HepG2 (cell line): ENCODE results near the gene KANSL1L. TPM values are rescaled to one million over a fixed set of nuclear protein-coding genes. Genes with fewer than 3 reads are reported as not detected.

Experiments
- ATAC-seq: fragments of 200-7000 bp; cut with Tn5 transposase; 3 replicates; pipeline ENCODE4 v1.9.1; 2020; ENCODE audit warnings: mild to moderate bottlenecking, moderate library complexity
- BruUV-seq: library from RNA; stranded (reverse); fragments of 400-500 nt; replicated peaks from 2 replicates; lab custom pipeline; 2021; lab: Mats Ljungman, UMichigan
- CTCF ChIA-PET: fragments of 300-600 bp; formaldehyde crosslinking; extraction: SDS; loops from one replicate; lab custom pipeline; 2021; ENCODE audit warnings: low total read pairs, inconsistent platforms, low intra/inter-chr PET ratio; lab: Yijun Ruan, JAX
- POLR2A ChIA-PET: fragments of 350-600 bp; sonication (Branson Sonifier 250); formaldehyde crosslinking; loops from one replicate; lab custom pipeline; 2020; ENCODE audit warnings: antibody characterized with exemption, inconsistent platforms; lab: Yijun Ruan, JAX
- DNase-seq: peaks from one replicate; pipeline ENCODE4 v3.0.0-alpha.2; 2015; ENCODE audit warnings: low spot score
- FAIRE-seq: peaks from 3 replicates; lab custom pipeline; 2011; peaks lifted over from hg19 to GRCh38; lab: Jason Lieb, UNC
- H2AFZ ChIP-seq: one replicate; pipeline ENCODE4 v1.6.1; 2011; ENCODE audit warnings: low read length, inconsistent platforms
- H3K27ac ChIP-seq: fragments of 300-600 bp; 3 replicates; pipeline ENCODE4 v1.8.0; 2011; ENCODE audit warnings: mixed run types, mild to moderate bottlenecking, mixed read lengths, low read length, inconsistent platforms; ENCODE audit not compliant: insufficient read depth; ENCODE audit errors: extremely low read length
- H3K27me3 ChIP-seq, 2 experiments: fragments of 200-600 bp in 1 of 2; 2 replicates in 1 of 2; 3 replicates in 1 of 2; pipeline versions ENCODE4 v1.6.0 to v1.8.0; 2011; ENCODE audit warnings: low read length in 2 of 2, mild to moderate bottlenecking in 2 of 2, moderate library complexity in 2 of 2, inconsistent platforms in 1 of 2; ENCODE audit not compliant: insufficient read depth in 2 of 2, control insufficient read depth in 1 of 2
- H3K36me3 ChIP-seq, 2 experiments: fragments of 200-600 bp in 1 of 2; replicated peaks in 1 of 2; 2 replicates in 1 of 2; 3 replicates in 1 of 2; pipeline versions ENCODE4 v1.5.1 to v1.8.0; 2011; ENCODE audit warnings: low read length in 2 of 2, inconsistent platforms in 1 of 2; ENCODE audit not compliant: insufficient read depth in 2 of 2, control insufficient read depth in 1 of 2
- H3K4me1 ChIP-seq: 2 replicates; pipeline ENCODE4 v1.5.1; 2012; ENCODE audit warnings: low read length, inconsistent platforms; ENCODE audit not compliant: insufficient read depth
- H3K4me2 ChIP-seq: 2 replicates; pipeline ENCODE4 v1.6.0; 2011; ENCODE audit warnings: low read depth, low read length, inconsistent platforms
- H3K4me3 ChIP-seq, 3 experiments: fragments of 200-600 bp in 1 of 3; sonication (generic), shearing (Covaris generic) in 1 of 3; replicated peaks in 1 of 3; 2 replicates each; pipeline ENCODE4 v1.5.1; 2011 to 2016; ENCODE audit warnings: low read length in 3 of 3, inconsistent platforms in 2 of 3, low read depth in 2 of 3, mild to moderate bottlenecking in 2 of 3, control low read depth in 1 of 3, mixed read lengths in 1 of 3; ENCODE audit not compliant: insufficient read depth in 1 of 3
- H3K79me2 ChIP-seq: one replicate; pipeline ENCODE4 v1.6.1; 2011; ENCODE audit warnings: low read length, inconsistent platforms; ENCODE audit not compliant: insufficient read depth
- H3K9ac ChIP-seq: 2 replicates; pipeline ENCODE4 v1.6.0; 2011; ENCODE audit warnings: mild to moderate bottlenecking, low read depth, low read length, inconsistent platforms; ENCODE audit not compliant: insufficient read depth
- H3K9me3 ChIP-seq: 2 replicates; pipeline ENCODE4 v1.5.1; 2012; ENCODE audit warnings: mild to moderate bottlenecking, low read length
- H4K20me1 ChIP-seq: 2 replicates; pipeline ENCODE4 v1.6.0; 2011; ENCODE audit warnings: inconsistent platforms, mild to moderate bottlenecking, low read length, moderate library complexity; ENCODE audit not compliant: insufficient read depth
- ATRX ChIP-seq: sonication (generic); formaldehyde crosslinking; IDR thresholded peaks from 2 replicates; pipeline ENCODE4 v1.4.0; 2020; ENCODE audit warnings: missing genetic modification reagents, borderline replicate concordance
- BCL6 ChIP-seq: IDR thresholded peaks from 2 replicates; pipeline ENCODE4 v1.6.1; 2016; ENCODE audit warnings: missing genetic modification reagents, missing compliant biosample characterization
- CEBPB ChIP-seq: IDR thresholded peaks from 2 replicates; pipeline ENCODE4 v1.6.1; 2011; ENCODE audit warnings: low read depth, low read length, improper control_type of control experiment, borderline replicate concordance
- CREM ChIP-seq, 2 experiments: sonication (generic) in 1 of 2; formaldehyde crosslinking in 1 of 2; IDR thresholded peaks; 2 replicates each; pipeline versions ENCODE4 v1.4.0 to v1.6.1; 2016 to 2020; ENCODE audit warnings: antibody characterized with exemption in 1 of 2, mild to moderate bottlenecking in 1 of 2, missing genetic modification reagents in 1 of 2
- GATAD2A ChIP-seq: IDR thresholded peaks from 2 replicates; pipeline ENCODE4 v1.6.1; 2016
- HHEX ChIP-seq: IDR thresholded peaks from 2 replicates; pipeline ENCODE4 v1.6.1; 2016; ENCODE audit warnings: control low read depth
- POLR2AphosphoS5 ChIP-seq: IDR thresholded peaks from 2 replicates; pipeline ENCODE4 v1.6.1; 2012; ENCODE audit warnings: low read depth, low read length
- SOX13 ChIP-seq, 3 experiments: fragments of 450-650 bp in 1 of 3; sonication (generic) in 1 of 3; formaldehyde crosslinking in 1 of 3; IDR thresholded peaks in 2 of 3; conservative IDR thresholded peaks in 1 of 3; 2 replicates each; pipeline versions ENCODE4 v1.5.0 to v1.6.1; 2016 to 2020; ENCODE audit warnings: antibody characterized with exemption in 1 of 3, mild to moderate bottlenecking in 1 of 3, missing compliant biosample characterization in 1 of 3, missing genetic modification reagents in 1 of 3, moderate library complexity in 1 of 3
- SOX5 ChIP-seq: IDR thresholded peaks from 2 replicates; pipeline ENCODE4 v1.6.1; 2016; ENCODE audit warnings: borderline replicate concordance
- SOX6 ChIP-seq, 2 experiments: fragments of 450-650 bp in 1 of 2; sonication (generic) in 1 of 2; formaldehyde crosslinking in 1 of 2; IDR thresholded peaks; 2 replicates each; pipeline versions ENCODE4 v1.4.0 to v1.6.1; 2017 to 2020; ENCODE audit warnings: antibody characterized with exemption in 1 of 2, mild to moderate bottlenecking in 1 of 2, missing genetic modification reagents in 1 of 2
- ZFP1 ChIP-seq: IDR thresholded peaks from 2 replicates; pipeline ENCODE4 v1.6.1; 2016
- ZNF136 ChIP-seq: sonication (generic); formaldehyde crosslinking; IDR thresholded peaks from 2 replicates; pipeline ENCODE4 v1.8.1; 2022; ENCODE audit warnings: low read depth, mild to moderate bottlenecking, moderate library complexity, missing genetic modification reagents
- ZNF629 ChIP-seq: sonication (generic); formaldehyde crosslinking; conservative IDR thresholded peaks from 2 replicates; pipeline ENCODE4 v1.5.0; 2020; ENCODE audit warnings: missing genetic modification reagents
- ZNF644 ChIP-seq: IDR thresholded peaks from 2 replicates; pipeline ENCODE4 v1.6.1; 2016; ENCODE audit warnings: low read depth
- WGBS: methylation state at CpG from one replicate; pipeline ENCODE4 v1.1.6; 2017; ENCODE audit warnings: low lambda C conversion rate; 5-methylcytosine and 5-hydroxymethylcytosine counted together
- in situ Hi-C: cut with HindIII; loops from 2 replicates; pipeline ENCODE4 v1.10.0; 2017; ENCODE audit warnings: low pct_unique_long_range_greater_than_20kb; ENCODE audit not compliant: extremely low pct_ligation_motif_present
- intact Hi-C: fragments of 100-400 bp; cut with micrococcal nuclease; formaldehyde crosslinking; loops from one replicate; pipeline ENCODE4 v1.10.0; 2022; ENCODE audit not compliant: unreplicated experiment
- polyA plus RNA-seq, 8 experiments: library from polyadenylated mRNA; depleted of rRNA in 3 of 8; stranded (reverse) in 7 of 8; unstranded in 1 of 8; fragments of >200 nt; fragmentation: Illumina TruSeq in 4 of 8; extraction: Trizol in 4 of 8; gene quantifications; 2 replicates each; pipeline versions ENCODE4 v1.2.1 to v1.2.3, GENCODE V29; 2011 to 2016; ENCODE audit warnings: low read depth in 4 of 8, missing spikeins in 1 of 8, mixed read lengths in 1 of 8; ENCODE audit not compliant: insufficient read depth in 1 of 8
- total RNA-seq, 5 experiments: library from RNA; depleted of rRNA; stranded (reverse); fragments of >200 nt; fragmentation: Illumina TruSeq; extraction: Trizol; gene quantifications; 2 replicates each; pipeline ENCODE4 v1.2.3, GENCODE V29; 2016; ENCODE audit warnings: low read depth in 1 of 5
- TF ChIP-seq, protein P1 (sequence below): IDR thresholded peaks from 2 replicates; pipeline ENCODE4 v1.6.1; 2016; ENCODE audit warnings: low read depth
- TF ChIP-seq, protein P2 (sequence below): sonication (generic); formaldehyde crosslinking; IDR thresholded peaks from 2 replicates; pipeline ENCODE4 v1.4.0; 2020; ENCODE audit warnings: mild to moderate bottlenecking, missing genetic modification reagents

KANSL1L gene
- total and polyA plus RNA-seq, 2 of the 13 experiments (the other 11 are each of a cell fraction or from before 2014, with no cell fraction given), result 5.4 to 10.3 TPM

DNA sequence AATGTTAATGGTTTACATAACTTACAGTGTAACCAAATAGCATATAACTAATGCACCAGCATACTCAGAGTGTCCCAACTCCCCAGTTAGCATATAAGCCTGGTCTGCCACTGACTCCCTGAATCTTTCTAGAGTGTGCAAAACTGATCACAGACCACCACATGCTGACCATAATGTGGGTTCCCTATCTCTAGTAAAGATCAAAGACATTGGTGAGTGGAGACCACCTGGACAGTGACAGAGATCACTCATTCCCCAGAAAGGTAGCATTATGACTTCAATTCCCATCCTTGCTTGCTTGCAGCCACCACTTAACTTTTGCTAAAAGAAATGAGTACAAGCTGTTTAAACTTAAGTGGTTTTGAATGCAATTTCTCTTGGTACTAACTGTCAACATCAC, 39.0 kb downstream of the KANSL1L start:
- Histone ChIP-seq H3K27ac (no peak overlapping the region), H3K4me2 (no peak overlapping the region), H3K4me3 (no peak overlapping the region), H3K9ac (no peak overlapping the region)
- in situ Hi-C loops, result no loop called here
- TF ChIP-seq ATRX, result no peak
- TF ChIP-seq ZNF629 (CRISPR knock-in tag), result no peak
- TF ChIP-seq, all 625 proteins: peak for 0
- peak; percentile 70 for ATAC-seq
- POLR2A ChIA-PET, result no interaction called here
- CTCF ChIA-PET, result no interaction called here
- DNase-seq, result no peak
- peaks cover 13% of the 10 kb centered on the region for H3K4me1 ChIP-seq
- H3K9me3 ChIP-seq, result no peaks in the 10 kb centered on the region
- no peaks in the 10 kb centered on the region for H3K36me3 ChIP-seq
- no peaks in the 10 kb centered on the region for H4K20me1 ChIP-seq
- BruUV-seq, result no TSS peak
- FAIRE-seq, result no peak
- intact Hi-C loops, result no loop called here
- no peaks in the 10 kb centered on the region for H3K79me2 ChIP-seq
- H2AFZ ChIP-seq, result no peak overlapping the region
- H3K27me3 ChIP-seq, result no peaks in the 10 kb centered on the region

DNA sequence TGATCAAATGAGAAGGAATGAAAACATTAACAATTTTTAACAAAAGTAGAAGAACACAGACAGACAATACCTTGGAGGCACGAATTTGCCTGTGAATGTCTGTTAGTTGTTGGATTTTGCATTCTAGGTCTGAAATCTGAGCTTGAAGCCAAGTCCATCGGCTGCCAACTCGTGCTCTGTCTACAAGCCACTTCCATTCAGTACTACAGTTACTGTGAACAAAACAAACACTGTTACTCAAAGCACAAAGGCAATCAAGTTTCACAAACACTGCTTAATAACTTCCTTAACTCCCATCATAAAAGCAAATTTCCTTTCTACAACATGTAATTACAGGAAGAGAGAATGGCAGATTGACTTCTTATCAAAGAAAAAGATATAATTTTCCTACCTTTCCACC, 42.2 kb downstream of the KANSL1L start:
- Histone ChIP-seq H3K9ac (no peak overlapping the region), H3K4me1 (peaks cover 13% of the 10 kb centered on the region), H3K4me2 (no peak overlapping the region), H3K27ac (no peak overlapping the region), H4K20me1 (no peaks in the 10 kb centered on the region), H2AFZ (no peak overlapping the region), H3K79me2 (no peaks in the 10 kb centered on the region), H3K9me3 (peaks cover 13% of the 10 kb centered on the region), H3K36me3 (no peaks in the 10 kb centered on the region), H3K27me3 (no peaks in the 10 kb centered on the region), H3K4me3 (no peak overlapping the region; a peak in 1 of 6 replicates)
- CTCF ChIA-PET, result no interaction called here
- 36% methylated on average over 3 of the region's 3 CpGs for WGBS
- ATAC-seq (peak; percentile 76), DNase-seq (peak; percentile 16), FAIRE-seq (peak; percentile 53)
- intact Hi-C loops (no loop called here), in situ Hi-C loops (no loop called here)
- BruUV-seq, result no TSS peak
- POLR2A ChIA-PET, result interaction anchor here (1.0 kb wide), 1 partner anchor 42 kb away, joined by 4 read pairs; the partner anchor contains the start of gene KANSL1L
- TF ChIP-seq POLR2AphosphoS5, result no peak
- TF ChIP-seq ZNF644 (CRISPR knock-in tag), result 0 out of 2 replicates have a peak, but pooled peaks have one; percentile 27
- TF ChIP-seq HHEX, result 0 out of 2 replicates have a peak, but pooled peaks have one; percentile 35
- TF ChIP-seq SOX5, result peak; percentile 61; the same call in 1 of the 2 replicates
- TF ChIP-seq BCL6, result 0 out of 2 replicates have a peak, but pooled peaks have one; percentile 20
- TF ChIP-seq ZFP1 (CRISPR knock-in tag), result no peak
- no peak for TF ChIP-seq CEBPB
- TF ChIP-seq, protein P1, sequence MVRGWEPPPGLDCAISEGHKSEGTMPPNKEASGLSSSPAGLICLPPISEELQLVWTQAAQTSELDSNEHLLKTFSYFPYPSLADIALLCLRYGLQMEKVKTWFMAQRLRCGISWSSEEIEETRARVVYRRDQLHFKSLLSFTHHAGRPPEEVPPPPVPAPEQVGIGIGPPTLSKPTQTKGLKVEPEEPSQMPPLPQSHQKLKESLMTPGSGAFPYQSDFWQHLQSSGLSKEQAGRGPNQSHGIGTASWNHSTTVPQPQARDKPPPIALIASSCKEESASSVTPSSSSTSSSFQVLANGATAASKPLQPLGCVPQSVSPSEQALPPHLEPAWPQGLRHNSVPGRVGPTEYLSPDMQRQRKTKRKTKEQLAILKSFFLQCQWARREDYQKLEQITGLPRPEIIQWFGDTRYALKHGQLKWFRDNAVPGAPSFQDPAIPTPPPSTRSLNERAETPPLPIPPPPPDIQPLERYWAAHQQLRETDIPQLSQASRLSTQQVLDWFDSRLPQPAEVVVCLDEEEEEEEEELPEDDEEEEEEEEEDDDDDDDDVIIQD, result peak; percentile 28; the same call in 1 of the 2 replicates
- TF ChIP-seq GATAD2A, result 0 out of 2 replicates have a peak, but pooled peaks have one; percentile 12
- no peak for TF ChIP-seq SOX6 (IDR thresholded peaks at IDR 0.05)
- peak; percentile 53; the same call in 1 of the 2 replicates for TF ChIP-seq SOX6 (CRISPR knock-in tag; IDR thresholded peaks at IDR 0.05)
- TF ChIP-seq SOX13 (IDR thresholded peaks at IDR 0.05), result no peak
- peak in 1 of 2 experiments; percentile 62; a peak in 1 of 4 replicates for TF ChIP-seq SOX13 (CRISPR knock-in tag; conservative IDR thresholded peaks at IDR 0.05 in 1 of 2, IDR thresholded peaks at IDR 0.05 in 1 of 2)
- peak; percentile 78; the same call in 1 of the 2 replicates for TF ChIP-seq ZNF136 (CRISPR knock-in tag)
- TF ChIP-seq, protein P2, sequence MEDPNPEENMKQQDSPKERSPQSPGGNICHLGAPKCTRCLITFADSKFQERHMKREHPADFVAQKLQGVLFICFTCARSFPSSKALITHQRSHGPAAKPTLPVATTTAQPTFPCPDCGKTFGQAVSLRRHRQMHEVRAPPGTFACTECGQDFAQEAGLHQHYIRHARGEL (CRISPR knock-in tag), result no peak
- TF ChIP-seq CREM (IDR thresholded peaks at IDR 0.05), result no peak
- TF ChIP-seq CREM (CRISPR knock-in tag; IDR thresholded peaks at IDR 0.05), result no peak
